Measurements from ENCODE around the gene FOXF1.

FOXF1 gene

DNA sequence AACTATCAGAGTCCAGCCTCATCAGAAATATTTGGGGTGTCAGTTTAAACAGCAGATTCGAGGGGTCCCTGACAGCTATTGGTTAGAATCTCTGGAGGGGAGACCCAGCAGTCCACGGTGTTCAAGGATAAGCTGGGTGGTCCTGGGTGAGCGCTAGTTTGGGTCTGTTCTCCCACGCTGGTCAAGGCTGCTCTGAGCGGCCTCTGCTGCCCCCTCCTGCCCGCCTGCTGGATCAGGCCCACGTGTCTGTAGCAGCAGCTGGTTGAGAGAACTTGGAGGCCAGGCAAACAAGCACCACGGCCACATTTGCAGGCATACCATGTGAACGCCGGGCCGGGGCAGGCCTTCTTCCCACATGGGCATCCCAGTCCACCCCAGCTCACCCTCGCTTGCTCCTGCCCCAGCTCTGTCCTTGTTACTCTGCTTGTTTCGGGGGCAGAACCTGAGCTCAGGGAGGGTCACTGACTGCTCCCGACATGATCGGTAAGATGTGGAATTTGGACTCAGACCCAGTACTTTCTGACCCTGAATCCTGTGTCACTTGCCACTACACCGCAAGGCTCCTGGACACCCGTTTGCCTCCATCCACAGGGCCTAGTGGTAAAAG is 7.4 kb downstream of the FOXF1 start:
- DNase-seq = peak; percentile 59 to 75 (median 60)

DNA sequence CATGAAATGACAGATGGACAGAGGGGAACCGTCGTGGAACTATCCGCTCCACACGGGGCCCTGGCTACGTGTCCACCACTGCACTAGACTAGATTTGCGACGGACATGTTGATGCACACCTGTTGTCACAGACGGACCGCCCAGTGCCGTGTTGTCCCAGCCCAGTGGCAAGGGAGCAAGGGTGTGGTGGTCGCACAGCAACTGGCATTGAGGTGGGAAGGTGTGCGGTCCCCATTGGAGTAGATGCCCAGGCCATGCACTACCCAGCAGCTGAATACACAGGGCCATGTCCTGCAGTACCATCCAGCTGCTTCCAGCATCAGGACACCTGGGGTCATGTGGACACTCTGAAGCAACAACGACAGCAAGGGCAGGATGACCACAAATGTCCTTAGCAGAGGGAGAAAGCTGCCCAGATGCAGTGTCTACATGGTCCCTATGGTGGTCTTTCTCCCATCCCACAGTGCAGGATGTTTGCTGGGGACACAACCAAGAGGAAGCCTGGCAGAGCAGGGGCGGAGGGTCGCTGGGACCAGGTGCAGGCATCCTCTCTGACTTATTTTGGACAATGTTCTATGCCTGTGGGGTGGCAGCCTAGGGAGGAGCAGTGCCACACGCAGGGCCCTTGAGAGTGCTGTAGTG is 8.8 kb downstream of the FOXF1 start:
- no peak for DNase-seq

GRCh38 chr16:86519649-86520316 is 9.5 kb downstream of the FOXF1 start:
- DNase-seq = peak; percentile 59 to 81 (median 72)

- DNase-seq = no peak
Measured at GRCh38 chr16:86520317-86521210, 10.2 kb downstream of the FOXF1 start.

DNA sequence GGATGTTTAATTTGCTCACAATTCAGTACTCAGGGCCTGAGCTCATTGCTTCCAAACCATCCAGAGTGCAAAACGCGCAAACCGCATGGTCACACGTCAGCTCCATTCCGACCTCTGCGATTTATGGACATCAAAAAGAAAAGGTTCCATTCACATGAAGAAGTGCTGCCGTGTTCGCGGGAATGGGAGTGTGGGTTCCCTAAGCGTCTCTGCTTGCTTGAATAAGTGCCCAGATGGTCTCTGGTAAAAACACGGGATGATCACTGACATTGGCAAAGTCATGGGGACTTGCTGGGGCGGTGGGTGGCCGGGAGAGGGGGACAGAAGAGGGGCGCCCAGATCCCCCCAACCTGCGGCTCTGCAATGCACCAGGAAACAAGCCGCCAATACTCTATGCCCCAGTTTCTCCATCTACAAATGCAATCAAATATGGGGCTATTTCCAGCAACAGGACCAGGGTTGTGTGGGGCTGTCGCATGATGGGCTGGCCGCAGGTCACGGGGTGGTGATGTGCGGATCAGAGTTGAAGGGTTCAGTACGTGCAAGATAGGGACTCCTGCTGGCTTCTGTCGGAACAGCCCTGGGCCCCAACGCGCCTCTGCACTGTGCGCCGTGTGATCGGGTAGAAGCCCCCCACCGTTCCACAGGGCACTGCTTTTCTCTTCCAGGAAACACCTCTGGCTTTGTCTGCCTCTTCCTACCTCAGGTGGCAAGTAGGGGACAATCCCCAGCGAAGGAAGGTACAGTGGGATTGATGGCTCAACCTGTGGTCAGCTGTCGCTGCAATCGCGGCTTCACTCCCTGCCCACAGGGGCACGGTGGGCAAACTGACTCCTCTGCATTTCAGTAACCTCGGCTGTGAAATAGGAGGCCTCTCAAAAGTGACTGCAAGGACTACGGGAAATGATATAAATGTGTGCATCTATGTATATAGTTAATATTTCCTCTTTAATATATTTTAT is 11.2 kb downstream of the FOXF1 start:
- no peak for DNase-seq

GRCh38 chr16:86522634-86523033 is 12.3 kb downstream of the FOXF1 start:
- DNase-seq = no peak

DNA sequence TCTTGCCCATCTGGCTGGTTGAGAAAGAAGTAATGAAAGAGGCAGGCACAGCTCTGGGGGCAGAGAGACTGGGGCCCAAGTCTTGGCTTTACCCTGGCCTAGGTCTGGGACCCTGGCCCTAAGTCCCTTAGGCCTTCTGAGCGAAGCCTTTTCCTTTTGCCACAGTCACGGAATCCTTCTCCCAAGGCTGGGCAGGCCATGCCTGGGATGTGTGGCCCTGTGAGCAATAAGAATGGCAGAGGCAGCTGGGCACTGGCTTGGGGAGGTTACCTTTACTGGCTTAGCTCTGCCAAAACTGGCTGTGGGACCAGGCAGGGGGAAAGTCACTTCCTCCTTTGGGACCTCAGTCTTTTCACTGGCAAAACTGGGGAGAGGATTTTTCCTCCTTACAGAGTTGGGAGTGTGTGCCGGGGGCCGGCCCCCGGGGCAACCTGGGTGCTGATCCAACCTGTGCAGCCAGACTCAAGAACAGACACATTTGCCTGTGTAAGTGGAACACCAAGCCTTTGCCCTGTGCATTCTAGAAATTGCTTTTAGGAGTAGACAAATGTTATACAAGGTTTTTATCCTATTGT is 12.9 kb downstream of the FOXF1 start:
- no peak for DNase-seq

DNA sequence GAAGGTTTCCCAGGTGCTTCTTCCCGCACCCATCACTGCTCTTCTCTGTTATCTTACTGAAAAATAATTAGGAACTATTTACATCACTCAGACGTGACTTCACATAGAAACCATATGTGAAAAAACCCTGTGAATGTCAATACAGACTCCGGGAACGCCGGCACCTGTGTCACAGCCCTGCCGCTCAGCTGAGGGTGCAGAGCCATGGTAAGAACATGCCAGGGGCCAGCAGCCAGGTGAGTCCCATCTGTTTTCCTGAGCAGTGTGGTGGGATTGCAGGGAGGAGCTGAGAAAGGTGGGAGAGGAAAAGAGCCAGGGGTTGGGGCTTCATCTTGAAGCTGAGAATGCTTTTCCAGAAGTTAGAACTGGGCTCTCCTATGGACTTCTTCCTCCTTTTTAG is 13.7 kb downstream of the FOXF1 start:
- DNase-seq = no peak

- DNase-seq = no peak
Measured at GRCh38 chr16:86525696-86526095, 15.4 kb downstream of the FOXF1 start.

- DNase-seq = no peak
Measured at GRCh38 chr16:86527366-86527765, 17.0 kb downstream of the FOXF1 start.

DNA sequence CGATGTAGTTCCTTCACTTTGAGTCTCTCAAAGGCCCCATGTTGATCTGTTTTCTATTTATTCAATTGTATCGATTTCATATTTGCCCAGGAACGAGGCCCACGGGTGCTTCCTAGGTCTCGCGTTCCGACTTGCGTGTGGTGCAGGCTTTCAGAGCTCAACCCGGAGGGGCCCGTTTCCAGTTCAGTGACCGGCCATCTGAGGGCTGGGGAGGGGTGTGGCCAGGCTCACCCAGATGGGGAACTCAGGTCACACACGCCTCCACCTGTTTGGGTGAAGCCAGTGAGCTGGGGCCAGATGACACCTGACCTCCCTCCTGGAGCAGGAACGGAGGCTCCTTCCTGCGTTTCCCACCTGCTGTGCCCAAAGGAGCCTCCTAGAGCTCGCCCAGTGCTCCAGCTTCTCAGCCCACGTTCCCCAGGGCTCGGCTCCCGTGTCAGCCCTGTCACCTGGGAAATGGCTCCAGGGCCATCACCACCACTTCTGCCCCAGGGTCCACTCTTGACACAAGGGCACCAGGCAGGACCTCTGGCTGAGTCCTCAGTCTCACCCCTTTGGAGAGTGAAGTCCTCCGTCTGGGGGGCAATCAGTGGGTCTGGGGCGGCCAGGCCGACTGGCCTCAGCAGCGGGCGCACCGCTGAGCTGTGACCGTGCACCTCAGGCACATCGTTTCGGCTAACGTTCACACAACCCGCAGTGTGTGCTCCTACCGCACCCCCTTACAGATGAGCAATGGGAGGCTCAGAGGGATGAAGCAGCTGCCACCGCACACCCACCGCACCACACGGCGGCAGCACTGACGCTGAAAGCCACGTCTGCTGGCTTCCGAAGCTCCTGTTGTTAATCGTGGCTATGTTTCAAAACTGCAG is 18.0 kb downstream of the FOXF1 start:
- DNase-seq = no peak

- no peak for DNase-seq
Measured at GRCh38 chr16:86529160-86529559, 18.8 kb downstream of the FOXF1 start.

- no peak for DNase-seq
Measured at GRCh38 chr16:86530251-86531190, 20.2 kb downstream of the FOXF1 start.

GRCh38 chr16:86531191-86531545 is 20.8 kb downstream of the FOXF1 start:
- DNase-seq = no peak

DNA sequence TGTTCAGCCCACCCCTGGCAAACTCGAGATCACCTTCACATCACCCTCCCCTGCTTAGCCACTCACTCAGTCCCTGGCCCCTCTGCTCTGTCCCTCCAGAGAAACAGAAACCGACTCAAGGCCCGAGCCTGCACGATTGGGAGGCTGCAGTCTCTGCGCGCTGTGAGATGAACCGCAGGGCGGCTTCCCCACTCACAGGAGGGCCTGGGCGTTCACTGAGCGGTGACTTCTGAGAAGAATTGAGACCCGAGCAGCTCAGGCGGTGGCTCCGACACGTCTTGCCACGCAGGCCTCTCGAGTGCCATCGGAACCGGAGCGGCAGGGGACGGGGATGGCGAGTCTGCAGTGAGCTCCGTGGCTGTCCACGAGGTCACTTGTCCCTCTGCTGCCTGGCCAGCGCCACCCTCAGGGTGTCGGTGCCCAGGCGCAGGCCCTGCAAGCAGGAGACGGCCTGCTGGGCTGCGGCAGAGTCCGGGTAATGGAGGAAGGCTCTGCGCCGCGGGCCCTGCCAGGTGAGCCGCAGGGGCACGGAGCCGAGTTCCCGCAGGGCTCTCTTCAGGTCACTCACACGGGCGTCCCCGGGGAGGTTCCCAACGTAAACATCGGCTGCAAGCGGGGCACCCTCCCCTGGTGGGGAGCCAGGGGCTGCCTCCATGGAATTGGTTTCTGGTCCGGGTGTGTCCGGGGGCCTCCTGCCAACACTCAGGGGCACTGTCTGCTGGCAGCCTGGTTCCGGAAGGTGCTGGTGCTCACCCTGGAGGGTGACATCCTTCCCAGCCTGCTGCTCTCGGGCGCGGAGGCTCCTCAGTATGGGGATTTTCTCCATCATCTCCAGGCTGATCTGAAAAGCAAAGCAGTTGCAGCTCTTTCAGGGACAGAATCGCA is 21.6 kb downstream of the FOXF1 start:
- DNase-seq = no peak

- DNase-seq = no peak
Measured at GRCh38 chr16:86532526-86532815, 22.1 kb downstream of the FOXF1 start.

DNA sequence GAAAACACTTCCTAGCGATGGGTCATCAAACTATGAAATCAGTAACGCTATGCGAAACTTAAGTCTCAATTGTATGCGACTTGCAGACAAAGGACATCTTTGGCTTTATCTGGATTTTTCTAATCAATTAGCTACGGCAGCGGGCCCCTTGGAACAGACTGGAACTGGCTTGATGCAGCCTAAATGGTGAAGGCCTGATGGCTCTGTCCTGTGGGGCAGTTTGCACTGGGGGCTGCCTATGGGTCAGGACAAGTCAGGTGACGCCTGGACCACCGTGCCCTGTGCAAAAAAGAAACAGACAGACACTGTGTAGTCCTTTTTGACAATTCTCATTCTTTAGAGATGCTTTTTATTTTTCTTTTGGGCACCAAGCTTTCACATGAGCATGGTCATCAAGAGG is 22.7 kb downstream of the FOXF1 start:
- DNase-seq = no peak

DNA sequence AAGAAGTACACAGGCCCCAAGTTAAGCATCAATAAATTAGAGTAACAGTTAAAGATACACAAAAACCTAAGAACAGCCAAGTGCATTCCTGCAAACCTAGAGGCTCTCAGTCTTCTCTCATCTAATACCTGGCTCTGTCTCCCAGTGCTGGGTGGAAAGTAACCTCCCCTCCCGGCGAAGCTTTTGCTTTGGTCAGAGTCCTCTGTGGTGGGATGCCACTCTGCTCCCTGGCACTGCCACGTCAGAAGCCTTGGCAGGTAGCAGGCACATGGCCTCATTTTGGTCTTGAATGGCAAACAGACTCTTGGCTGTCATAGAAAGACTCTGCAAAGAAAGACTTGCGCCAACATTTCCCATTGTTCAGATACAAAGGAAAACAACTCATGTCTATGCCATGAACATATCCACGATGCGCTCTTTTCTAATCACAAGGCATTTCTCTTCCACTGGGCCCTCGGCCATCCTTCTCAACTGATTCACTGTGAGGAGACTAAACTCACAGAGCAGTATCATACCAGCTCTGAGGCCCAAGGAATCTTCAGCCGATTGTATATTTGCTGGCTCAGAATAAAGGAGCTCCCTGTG is 23.5 kb downstream of the FOXF1 start:
- DNase-seq = no peak
